ENCODE data around the gene FAT4. TPM values are rescaled to one million over a fixed set of nuclear protein-coding genes. Genes with fewer than 3 reads are reported as not detected.

The FAT4 gene
- total and polyA plus RNA-seq, 2 of the 4 experiments (the other 2 are of a cell fraction), result 6.8 to 37.5 TPM

GRCh38 chr4:125338814-125339213, 24.1 kb downstream of the FAT4 start:
- Histone ChIP-seq H3K23ac (ENCODE audit: low read depth, low read length) (no peak overlapping the region), H2AK9ac (replicated peaks; ENCODE audit: low read depth, low read length, poor library complexity) (no peak overlapping the region), H3K4ac (ENCODE audit: low read depth, low read length) (no peak overlapping the region), H3K4me2 (ENCODE audit: low read depth, low read length) (no peak overlapping the region), H4K5ac (ENCODE audit: low read depth, low read length) (no peak overlapping the region), H3K56ac (ENCODE audit: extremely low read depth, insufficient read depth, low read length) (no peak overlapping the region), H2AK5ac (ENCODE audit: low read depth, low read length) (no peak overlapping the region), H3K9ac (ENCODE audit: low read depth, low read length) (no peak overlapping the region), H3K79me1 (ENCODE audit: low read depth in 1 of 2, low read length in 2 of 2) (peaks cover 6 to 14% of the 10 kb centered on the region in 2 experiments; a peak in 3 of 4 replicates), H4K91ac (ENCODE audit: insufficient read depth, low read depth, low read length) (no peak overlapping the region), H2AFZ (replicated peaks; ENCODE audit: low read length, poor library complexity) (no peak overlapping the region), H2BK120ac (ENCODE audit: low read depth, low read length) (no peak overlapping the region), H2BK5ac (ENCODE audit: low read depth, low read length, poor library complexity, severe bottlenecking) (no peak overlapping the region), H2BK20ac (ENCODE audit: low read depth, low read length) (no peak overlapping the region), H2BK15ac (ENCODE audit: low read depth, low read length) (no peak overlapping the region), H3K18ac (ENCODE audit: low read depth, low read length) (no peak overlapping the region), H3K9me1 (ENCODE audit: insufficient read depth, low read length) (no peaks in the 10 kb centered on the region), H4K8ac (ENCODE audit: low read depth in 2 of 2, low read length in 2 of 2) (no peak overlapping the region), H4K20me1 (ENCODE audit: insufficient read depth, low read length) (no peaks in the 10 kb centered on the region), H3K27me3 (ENCODE audit: control insufficient read depth, insufficient read depth, low read length) (no peaks in the 10 kb centered on the region), H3K9me3 (ENCODE audit: control insufficient read depth, insufficient read depth, low read length) (no peaks in the 10 kb centered on the region), H3K4me3 (ENCODE audit: insufficient read depth, low read depth, low read length) (no peak overlapping the region), H3K4me1 (ENCODE audit: control insufficient read depth, insufficient read depth, low read length) (no peaks in the 10 kb centered on the region), H3K14ac (replicated peaks; ENCODE audit: low read depth, low read length) (no peak overlapping the region), H3K27ac (ENCODE audit: insufficient read depth, low read length) (no peak overlapping the region), H3K36me3 (ENCODE audit: control insufficient read depth, insufficient read depth, low read length) (no peaks in the 10 kb centered on the region)
- in situ Hi-C loops (cut with MboI; ENCODE audit: low sequenced_read_pairs) (no loop called here), dilution Hi-C loops (cut with HindIII; ENCODE audit: low sequenced_read_pairs, unreplicated experiment) (no loop called here), intact Hi-C loops (cut with micrococcal nuclease) (no loop called here)
- DNase-seq, result no peak
- TF ChIP-seq FOS (IDR thresholded peaks at IDR 0.05; ENCODE audit: low read depth, low read length) (no peak), CTCF (conservative IDR thresholded peaks at IDR 0.05; ENCODE audit: low read depth, low read length) (no peak), ELK1 (IDR thresholded peaks at IDR 0.05; ENCODE audit: borderline replicate concordance, low read depth, low read length) (no peak), BHLHE40 (IDR thresholded peaks at IDR 0.05; ENCODE audit: low read depth, low read length) (no peak), MXI1 (IDR thresholded peaks at IDR 0.05; ENCODE audit: borderline replicate concordance, low read depth, low read length) (no peak), RAD21 (IDR thresholded peaks at IDR 0.05; ENCODE audit: low read length) (no peak), USF2 (IDR thresholded peaks at IDR 0.05; ENCODE audit: low read depth, low read length) (no peak), RFX5 (IDR thresholded peaks at IDR 0.05; ENCODE audit: low read depth, low read length) (no peak), MAZ (IDR thresholded peaks at IDR 0.05; ENCODE audit: borderline replicate concordance, low read depth, low read length) (no peak), POLR2A (IDR thresholded peaks at IDR 0.05; ENCODE audit: low read depth, low read length) (no peak), CEBPB (IDR thresholded peaks at IDR 0.05; ENCODE audit: low read depth, low read length) (no peak), CHD1 (IDR thresholded peaks at IDR 0.05; ENCODE audit: low read depth, low read length) (no peak), MAFK (IDR thresholded peaks at IDR 0.05; ENCODE audit: low read depth, low read length) (no peak)
- 70% methylated on average over 2 of the region's 4 CpGs; no CpG with 5 or more reads in 1 of the 2 experiments for WGBS, 2 experiments (ENCODE audit: extremely low coverage in 2 of 2, insufficient read length in 1 of 2)
- ATAC-seq (ENCODE audit: low read depth), result no peak
- CTCF ChIA-PET, result no interaction called here
- no TSS peak for BruUV-seq (replicated peaks)
- POLR2A ChIA-PET (ENCODE audit: unreplicated experiment), result no interaction called here
